SKM-1 treated with dmso at 0.1 percent for 144 hours (cell line): Measurements from ENCODE around the gene NEB.
"Not testable (repeated sequence)": the region's sequence is repeated elsewhere in the genome, so short reads cannot be mapped to it uniquely, and the experiment has no call there.

Experiments used
- DNase-seq: peaks from one replicate; lab custom pipeline; 2025; ENCODE audit not compliant: unreplicated experiment; lab: John Stamatoyannopoulos, UW

Gene NEB

DNA sequence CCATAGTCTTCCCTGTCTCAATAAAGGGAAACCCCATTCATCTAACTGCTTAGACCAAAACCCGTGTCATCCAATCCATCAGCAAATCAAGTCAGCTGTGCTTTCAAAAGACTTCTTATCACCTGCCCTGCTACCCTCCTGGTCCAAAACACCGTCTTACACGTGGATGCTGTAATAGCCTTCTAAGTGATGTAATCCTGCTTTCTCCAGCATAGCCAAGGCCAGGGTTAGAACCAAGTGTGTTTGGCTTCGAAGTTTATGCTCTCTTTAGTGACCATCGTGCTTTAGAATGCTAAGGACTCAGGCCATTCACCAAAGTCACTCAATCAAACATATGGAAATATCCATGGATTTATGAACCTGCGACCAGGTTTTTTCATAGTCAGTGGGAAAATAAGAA lies 25.5 kb downstream of the NEB start:
- DNase-seq: no peak

DNA sequence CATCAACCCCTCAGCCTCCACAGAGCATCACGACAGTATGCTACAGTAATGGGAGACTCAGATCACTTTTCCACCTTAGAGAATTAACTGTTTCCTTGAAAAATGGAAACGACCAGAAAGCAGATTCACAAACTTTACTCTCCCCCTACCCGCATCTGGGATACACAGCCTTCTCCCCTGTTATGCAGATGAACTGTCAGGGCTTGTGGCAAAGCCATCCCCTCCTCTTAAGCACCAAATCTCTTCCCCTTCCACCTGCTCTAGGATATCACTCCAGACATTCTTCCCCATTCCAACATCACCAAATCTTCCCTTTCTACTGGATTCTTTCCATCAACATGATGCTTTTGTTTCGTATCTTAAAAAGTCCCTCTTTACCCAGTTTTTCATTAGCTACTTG lies 26.4 kb downstream of the NEB start:
- DNase-seq: no peak

DNA sequence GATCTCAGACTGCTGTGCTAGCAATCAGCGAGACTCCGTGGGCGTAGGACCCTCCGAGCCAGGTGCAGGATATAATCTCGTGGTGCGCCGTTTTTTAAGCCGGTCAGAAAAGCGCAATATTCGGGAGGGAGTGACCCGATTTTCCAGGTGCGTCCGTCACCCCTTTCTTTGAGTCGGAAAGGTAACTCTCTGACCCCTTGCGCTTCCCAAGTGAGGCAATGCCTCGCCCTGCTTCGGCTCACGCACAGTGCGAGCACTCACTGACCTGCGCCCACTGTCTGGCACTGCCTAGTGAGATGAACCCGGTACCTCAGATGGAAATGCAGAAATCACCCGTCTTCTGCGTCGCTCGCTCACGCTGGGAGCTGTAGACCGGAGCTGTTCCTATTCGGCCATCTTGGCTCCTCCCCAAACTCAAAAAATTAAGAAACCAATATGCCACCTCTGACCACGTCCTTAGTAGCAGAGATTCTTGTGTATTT lies 29.8 kb downstream of the NEB start:
- DNase-seq: not testable (repeated sequence)

DNA sequence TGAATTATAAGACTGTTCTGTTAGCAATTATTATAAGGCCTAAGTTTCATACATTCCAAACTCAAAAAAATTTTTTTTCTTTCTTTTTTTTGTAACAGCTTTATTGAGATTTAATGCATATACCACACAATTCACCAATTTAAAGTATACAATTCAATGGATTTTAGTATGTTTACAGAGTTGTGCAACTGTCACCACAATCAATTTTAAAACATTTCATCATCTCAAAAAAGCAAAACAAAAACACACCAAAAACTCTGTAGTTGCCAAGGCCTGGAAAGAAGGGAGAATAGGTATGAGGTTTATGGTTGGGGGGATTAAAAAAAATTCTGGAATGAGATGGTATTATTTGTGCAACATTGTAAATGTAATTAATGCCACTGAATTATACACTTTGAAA lies 36.1 kb downstream of the NEB start:
- DNase-seq: not testable (repeated sequence)

DNA sequence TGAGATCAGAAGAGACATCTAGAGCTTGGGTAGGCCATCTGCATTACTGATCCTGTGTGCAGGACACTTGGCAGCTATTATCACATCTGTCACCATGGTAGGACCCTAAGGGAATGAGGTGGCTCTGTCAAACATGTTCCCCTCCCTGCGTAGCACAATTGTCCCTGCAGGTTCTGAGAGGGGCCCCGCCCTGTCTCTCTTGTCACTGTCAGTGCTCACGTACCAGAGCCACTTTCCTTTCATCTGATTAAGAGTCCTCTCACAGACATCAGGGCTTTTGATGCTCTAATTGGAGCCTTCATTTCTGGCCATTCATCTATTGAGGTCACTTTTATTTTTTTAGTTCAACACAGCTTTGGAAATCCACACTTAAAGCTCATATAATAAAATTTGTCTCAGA lies 38.5 kb downstream of the NEB start:
- DNase-seq: no peak

DNA sequence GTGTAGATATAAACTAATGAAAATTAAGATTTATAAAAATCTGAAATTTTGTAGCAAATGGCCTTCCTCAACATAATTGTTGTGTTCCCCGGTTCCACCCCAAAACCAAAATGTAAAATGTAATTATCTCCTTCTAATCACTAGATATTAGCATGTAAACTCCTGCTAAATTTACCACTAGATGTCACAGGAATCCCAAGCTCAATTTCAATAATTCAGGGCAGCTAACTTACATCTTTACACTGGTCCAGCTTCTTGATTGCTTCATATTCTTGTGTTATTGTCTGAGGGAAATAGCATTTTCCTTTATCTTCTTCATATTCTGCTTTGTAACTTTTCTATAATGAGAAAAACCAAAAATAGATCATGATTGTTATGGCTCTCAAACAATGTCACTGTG lies 42.6 kb downstream of the NEB start:
- no peak for DNase-seq

DNA sequence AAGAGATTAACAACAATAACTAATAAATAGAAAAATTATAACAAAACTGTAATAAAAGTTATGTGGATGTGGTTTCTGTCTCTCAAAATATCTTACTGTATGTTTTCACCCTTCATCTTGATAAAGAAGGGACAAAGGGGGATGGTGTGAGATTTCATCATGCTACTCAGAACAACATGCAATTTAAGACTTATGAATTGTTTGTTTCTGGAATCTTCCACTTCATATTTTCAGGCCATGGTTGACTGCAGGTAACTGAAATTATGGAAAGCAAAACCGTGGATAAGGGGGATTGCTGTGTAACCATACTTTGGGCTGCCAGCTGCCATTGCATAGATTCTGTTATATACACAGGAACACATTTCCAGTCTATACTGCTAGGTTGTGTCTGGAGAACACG lies 45.6 kb downstream of the NEB start:
- DNase-seq: no peak

DNA sequence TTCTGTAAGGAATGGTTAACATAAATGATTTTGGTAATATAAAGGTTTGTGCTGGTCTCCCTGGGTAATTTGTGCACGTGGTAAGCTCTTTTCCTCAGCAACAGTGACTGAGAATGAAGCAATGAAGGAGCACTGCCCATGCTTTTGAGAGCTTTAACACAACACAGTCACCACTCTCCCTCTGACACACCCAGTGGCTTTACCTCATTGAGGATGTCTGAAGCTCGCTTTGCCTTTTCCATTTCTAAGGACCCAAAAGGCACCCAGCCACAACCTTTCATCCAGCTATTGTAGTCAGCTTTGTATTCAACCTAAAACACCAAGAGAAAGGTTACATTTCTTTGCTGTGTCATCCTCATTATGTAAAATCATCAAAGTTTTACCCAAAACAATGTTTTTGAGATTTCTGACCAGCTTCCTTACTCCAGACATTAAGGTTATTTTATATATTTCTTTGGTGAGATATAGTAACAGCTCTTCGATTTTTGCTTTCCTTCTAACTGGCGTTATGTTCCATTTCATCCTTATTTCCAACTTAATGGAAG lies 51.7 kb downstream of the NEB start:
- no peak for DNase-seq

DNA sequence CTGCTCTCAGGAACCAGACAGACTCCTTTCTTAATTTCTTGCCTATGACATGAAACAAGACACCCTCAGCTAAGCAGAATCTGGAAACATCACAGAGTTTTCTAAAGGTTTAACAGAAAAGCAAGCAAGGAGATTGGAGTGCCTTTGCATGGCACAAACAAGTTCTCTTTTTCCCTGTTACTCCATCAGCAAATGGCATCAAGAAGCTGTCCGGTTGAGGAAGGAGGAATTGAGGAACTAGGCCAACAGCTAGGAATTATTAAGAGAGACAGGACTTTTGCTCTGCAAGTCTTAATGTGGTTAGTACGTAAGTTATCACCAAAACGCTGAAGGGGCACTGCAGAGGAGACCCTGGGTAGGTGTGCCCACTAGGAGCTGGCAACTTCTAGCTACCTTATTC lies 53.2 kb downstream of the NEB start:
- DNase-seq: no peak

DNA sequence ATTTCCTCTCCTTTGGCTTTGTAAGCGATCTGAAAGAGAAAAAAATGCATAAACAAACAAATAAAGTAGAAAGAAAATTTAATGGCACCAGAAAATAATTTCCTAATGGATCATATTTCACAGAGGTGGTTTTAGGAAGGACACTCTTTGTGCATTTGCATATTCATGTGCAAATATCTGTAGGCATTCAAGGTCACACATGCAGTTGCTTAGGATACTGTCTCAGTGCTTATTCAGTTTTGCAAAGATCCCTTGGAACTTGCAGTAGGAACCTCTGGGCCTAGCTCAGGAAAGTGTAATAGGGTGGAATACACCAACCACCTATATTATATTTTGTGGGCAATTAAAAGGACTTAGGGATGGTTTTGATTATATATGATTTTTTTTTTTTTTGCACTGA lies 54.3 kb downstream of the NEB start:
- DNase-seq: no peak

DNA sequence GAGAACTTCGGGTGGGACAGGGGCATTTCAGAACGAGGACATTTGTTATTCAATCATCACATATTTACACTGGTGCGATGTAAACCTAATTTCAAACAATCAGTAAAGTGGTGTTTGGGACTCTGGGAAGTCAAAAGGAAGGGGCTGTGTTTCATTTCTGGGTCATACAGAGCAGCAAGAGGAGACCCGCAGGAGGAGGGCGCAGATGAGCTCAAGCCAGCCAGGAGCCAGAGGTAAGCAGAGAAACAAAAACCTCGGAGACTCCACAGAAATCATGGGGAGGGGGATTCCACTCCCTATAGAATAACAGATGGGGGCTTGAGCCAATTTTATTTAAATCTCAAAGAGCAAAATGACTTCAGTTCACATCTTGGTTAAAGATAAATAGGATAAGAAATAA lies 55.4 kb downstream of the NEB start:
- DNase-seq: no peak

DNA sequence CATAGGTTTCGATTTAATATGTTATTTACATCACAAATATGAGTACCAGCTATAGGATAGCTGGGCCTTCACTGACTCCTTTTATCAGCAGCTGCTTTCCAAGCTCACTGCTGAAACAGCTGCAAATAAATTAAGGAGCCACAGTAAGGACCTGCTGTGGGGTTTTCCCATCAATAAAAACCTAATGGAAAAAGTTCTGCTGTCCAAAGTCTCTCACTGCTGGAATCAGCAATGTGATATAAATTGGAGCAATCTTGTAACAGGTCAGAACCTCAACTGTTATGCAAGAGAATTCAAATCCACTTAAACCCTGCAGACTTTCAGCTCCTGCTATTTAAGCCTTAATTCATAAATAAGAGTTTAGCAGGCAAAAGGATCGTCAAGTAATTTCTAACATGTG lies 61.3 kb downstream of the NEB start:
- DNase-seq: no peak

DNA sequence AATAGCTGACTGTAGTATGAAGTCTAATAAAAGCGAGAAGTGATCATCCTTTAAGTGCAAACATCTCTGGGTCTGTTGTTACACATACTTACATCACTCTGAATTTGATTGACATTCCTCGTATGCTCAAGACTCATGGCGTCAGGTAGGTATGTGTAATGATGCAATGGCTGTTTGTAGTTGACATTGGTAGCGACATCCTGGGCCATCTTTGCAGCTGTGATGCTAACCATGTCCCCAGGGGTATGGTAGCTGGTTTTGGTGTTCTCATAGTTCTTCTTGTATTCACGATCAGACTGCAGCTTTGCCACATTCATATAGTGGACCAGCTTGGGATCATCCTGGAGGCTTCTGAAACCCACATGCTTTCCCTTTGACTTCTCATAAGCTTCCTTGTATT lies 62.0 kb downstream of the NEB start:
- no peak for DNase-seq

DNA sequence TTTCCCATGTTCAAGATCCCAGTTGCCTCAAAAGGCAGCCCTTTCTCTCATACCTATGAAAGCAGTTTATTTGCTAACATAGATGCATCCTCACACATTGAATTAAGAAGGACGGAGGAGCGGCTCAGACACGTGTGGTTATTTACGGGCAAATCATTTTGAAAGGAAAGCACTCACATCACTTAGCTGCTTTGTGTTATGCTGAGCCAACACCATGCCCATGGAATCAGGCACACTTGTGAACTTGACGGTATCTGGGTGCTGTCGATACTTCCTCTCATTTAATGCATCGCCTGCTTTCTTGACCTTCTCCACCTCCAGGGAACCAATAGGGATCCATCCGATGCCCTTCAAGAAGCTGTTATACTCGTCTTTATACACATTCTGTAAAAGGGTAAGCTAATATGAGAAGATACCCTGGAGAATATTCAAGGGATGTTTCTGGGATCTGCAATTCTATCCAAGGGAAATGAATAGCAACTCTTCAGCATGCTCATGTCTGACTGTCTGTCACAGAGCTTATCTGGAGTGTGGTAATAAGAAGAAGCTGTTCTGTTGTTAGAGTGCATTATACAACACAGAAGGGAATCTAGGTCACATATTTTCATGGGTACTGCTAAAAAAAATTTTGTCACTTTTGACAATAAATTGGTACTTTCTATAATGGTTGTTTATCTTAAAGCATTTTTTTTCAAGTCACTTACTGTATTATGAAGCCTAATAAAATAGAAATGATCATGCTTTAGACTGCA lies 63.3 kb downstream of the NEB start:
- no peak for DNase-seq

DNA sequence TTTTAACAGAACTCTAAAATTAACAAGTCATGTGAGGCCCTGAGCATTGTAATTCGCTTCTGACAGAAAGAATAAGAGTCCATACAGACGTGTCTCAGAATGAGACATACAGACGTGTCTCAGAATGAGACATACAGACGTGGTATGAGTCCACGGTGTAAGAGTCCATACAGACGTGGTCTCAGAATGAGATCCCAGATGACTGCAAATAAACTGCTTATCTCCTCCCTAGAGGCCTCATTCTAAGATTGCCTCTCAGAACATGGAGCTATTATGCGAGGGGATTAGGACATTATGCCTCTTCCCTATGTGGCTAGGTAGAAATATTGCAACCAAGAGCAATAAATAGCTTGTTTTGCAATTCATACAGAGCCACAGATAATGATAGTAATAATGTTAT lies 63.9 kb downstream of the NEB start:
- DNase-seq: no peak

DNA sequence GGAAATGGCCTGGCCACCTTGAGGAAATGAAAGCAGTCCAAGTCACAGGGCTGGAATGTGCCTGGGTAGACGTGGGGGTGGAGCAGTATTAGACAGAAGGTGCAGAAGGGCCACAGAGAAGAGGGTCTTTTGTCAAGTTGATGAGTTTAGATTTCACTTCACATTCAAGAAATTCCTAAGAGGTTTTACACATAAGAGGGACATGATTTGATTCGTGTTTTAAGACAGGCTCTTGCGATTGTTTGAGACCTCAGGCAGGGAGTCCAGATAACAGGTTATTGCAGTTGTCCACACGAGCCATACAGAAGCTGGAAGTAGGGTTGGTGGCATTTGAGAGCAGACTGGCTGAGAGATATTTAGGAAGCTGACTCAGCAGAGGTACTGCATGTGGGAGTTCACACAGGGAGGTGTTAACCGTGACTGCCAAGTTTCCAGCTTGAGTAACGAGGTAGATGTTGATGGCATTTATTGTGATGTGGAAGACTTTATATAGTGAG lies 64.6 kb downstream of the NEB start:
- no peak for DNase-seq

DNA sequence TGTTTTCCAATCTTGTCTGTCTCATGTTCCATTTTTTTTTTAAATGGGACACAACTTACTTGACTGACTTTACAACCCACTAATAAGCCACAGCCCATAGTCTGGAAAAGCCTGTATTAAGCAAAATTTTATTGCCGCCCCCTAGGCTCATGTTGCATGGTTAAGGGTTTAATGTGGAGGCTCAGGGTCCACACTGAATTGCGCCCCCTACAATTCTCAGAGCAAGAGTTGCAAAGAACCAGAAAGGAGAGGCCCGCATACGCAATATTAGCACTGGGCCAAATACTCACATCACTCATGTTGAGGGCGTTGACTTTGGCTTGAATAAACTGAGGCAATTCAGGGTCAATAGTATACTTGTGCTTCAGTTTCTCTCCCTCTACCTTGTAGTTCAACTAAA lies 65.5 kb downstream of the NEB start:
- DNase-seq: no peak

DNA sequence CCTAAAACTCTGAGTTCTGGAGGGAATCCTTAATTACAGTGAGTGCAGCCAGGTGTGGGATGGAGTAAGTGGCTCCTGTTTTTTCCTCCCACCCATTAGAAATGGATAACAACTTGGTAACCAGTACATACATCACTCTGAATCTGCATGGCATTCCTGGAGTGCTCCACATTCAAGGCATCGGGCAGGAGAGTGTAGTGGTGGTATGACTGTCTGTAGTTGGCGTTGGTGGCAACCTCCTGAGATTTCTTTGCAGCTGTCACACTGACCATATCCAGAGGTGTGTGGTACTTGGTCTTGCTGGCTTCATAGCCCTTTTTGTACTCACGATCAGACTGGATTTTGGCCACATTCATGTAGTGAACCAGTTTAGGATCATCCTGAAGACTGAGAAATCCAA lies 68.3 kb downstream of the NEB start:
- DNase-seq: no peak

DNA sequence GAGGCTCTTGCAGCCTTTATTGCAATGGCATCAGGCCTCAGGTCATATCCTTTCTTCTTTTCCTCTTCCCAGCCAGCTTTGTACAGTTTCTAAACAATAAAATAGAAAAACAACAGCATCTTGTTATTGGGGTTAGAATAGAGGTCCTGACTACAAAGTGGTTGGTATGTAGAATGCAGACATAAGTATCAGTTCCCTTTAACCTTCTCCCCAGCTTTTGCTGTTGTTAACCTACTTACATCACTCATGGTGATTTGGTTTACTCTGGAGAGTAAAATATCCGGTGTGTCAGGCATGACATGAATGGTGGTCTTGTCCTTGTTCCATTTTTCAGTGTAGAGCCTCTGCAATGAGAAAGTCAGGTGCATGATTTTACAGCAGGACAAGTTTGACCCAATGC lies 69.8 kb downstream of the NEB start:
- no peak for DNase-seq

DNA sequence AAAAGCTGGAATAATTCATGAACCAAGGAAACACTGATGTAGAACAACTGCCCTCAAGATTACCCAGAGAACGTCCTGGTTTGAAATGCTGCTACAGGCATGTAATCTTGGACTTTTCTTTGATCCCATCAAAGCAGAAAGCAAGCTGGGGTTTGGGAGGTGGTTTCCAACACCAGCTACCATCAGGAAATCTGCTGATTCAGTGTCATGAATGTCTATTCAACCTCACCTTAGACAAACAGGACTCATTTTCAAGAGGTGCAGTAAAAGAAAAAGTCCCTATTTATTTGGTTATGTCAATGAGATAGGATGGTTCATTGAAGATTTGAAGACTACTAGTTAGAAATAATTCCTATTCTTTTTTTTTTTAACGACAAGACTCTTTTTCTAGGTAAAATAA lies 72.7 kb downstream of the NEB start:
- no peak for DNase-seq

DNA sequence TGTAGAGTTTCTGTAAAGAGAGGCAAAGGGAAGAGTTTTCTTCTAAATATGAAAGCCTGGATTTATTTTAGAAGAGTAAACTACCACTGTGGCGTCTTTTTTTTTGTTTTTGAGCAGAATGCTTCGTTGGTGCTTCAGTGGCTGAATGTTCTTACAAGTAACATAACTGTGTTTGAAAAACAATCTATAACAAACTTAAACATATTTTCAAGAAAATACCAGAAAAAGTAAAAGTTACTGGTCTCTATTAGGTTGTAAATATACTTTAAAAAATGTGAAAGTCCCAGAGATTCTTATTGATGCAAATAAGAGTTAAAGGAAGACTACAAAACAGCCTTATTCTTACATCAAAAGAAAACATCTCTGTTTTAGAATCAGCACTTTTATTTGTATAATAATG lies 76.2 kb downstream of the NEB start:
- no peak for DNase-seq

DNA sequence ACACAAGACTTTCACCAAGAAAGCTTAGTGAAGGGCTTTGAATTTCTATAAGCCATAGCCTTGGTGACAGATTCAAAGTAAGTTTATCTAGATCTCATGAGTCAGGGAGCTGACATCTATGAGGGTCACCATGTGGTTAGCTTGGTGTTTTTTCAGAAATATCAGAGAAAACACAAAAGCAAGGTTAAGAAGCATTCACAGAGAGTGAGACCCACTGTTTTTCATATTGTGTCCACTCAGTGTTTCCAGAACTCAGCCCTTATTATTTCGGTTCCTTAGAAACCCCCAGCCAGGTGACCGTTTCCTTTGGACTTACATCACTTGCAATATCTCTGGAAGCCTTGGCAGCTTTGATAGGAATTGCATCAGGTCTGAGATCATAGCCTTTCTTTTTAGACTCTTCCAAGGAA lies 76.6 kb downstream of the NEB start:
- no peak for DNase-seq
